Activated CD4-positive, alpha-beta T cell treated with anti-CD3 and anti-CD28 coated beads for 36 hours (primary cell): Measurements from ENCODE around the gene SERGEF. TPM values are rescaled to one million over a fixed set of nuclear protein-coding genes. Genes with fewer than 3 reads are reported as not detected.
A peak's percentile ranks its signal among the peaks of the same experiment; 100 is the strongest.

Source experiments
- ATAC-seq: fragments of 200-7000 bp; cut with Tn5 transposase; one replicate; pipeline ENCODE4 v1.10.0; 2021; ENCODE audit warnings: mild to moderate bottlenecking, moderate library complexity
- CTCF ChIA-PET: fragments of 350-600 bp; sonication (Branson Sonifier 250); formaldehyde crosslinking; loops from one replicate; lab custom pipeline; 2021; ENCODE audit warnings: antibody characterized with exemption; lab: Charles Lee
- POLR2A ChIA-PET: fragments of 350-600 bp; sonication (Branson Sonifier 250); formaldehyde crosslinking; loops from one replicate; lab custom pipeline; 2021; ENCODE audit warnings: antibody characterized with exemption, inconsistent platforms; lab: Charles Lee
- DNase-seq: peaks from one replicate; pipeline ENCODE4 v3.0.0-alpha.2; 2020
- H3K27ac Mint-ChIP-seq: one replicate; pipeline ENCODE4 v1.8.0; 2021; ENCODE audit warnings: mixed read lengths
- H3K27me3 Mint-ChIP-seq: one replicate; pipeline ENCODE4 v1.8.0; 2021; ENCODE audit warnings: mixed read lengths
- H3K36me3 Mint-ChIP-seq: one replicate; pipeline ENCODE4 v1.8.0; 2021; ENCODE audit warnings: low read depth, mixed read lengths
- H3K4me1 Mint-ChIP-seq: one replicate; pipeline ENCODE4 v1.8.0; 2021; ENCODE audit warnings: mixed read lengths
- H3K4me3 Mint-ChIP-seq: one replicate; pipeline ENCODE4 v1.8.0; 2021; ENCODE audit warnings: mild to moderate bottlenecking, moderate library complexity, mixed read lengths
- H3K9me3 Mint-ChIP-seq: one replicate; pipeline ENCODE4 v1.8.0; 2021; ENCODE audit warnings: low read depth, mixed read lengths
- intact Hi-C, 2 experiments: fragments of 100-400 bp; cut with DNase I in 1 of 2; cut with micrococcal nuclease in 1 of 2; formaldehyde crosslinking; loops; one replicate each; pipeline versions ENCODE4 v1.14.2 to v1.15.1; 2022 to 2024; cut with DNase I, micrococcal nuclease
- total RNA-seq, 2 experiments: library from RNA; stranded (reverse); gene quantifications; one replicate each; pipeline ENCODE4 v1.2.3, GENCODE V29; 2021

SERGEF gene
- total RNA-seq, 2 experiments from 2014 or later, result 47.5 to 57.5 TPM

DNA sequence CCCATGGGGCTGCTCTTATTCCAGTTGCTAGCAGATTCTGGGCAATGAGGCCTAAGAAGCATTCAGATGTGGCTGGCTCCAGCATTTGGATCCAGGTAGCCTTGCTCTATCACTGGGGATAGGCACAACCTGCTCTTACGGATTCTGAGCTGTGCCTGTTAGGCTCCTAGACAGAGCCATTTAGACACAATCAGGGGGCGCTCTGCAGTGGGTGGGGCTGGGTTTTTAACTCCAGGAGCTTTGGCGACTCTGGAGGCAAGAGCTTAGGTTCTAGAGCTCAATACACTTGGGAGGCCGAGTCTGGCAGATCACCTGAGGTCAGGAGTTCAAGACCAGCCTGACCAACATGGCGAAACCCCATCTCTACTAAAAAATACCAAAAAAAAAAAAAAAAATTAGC is 246.3 kb downstream of the SERGEF start:
- POLR2A ChIA-PET, result no interaction called here

DNA sequence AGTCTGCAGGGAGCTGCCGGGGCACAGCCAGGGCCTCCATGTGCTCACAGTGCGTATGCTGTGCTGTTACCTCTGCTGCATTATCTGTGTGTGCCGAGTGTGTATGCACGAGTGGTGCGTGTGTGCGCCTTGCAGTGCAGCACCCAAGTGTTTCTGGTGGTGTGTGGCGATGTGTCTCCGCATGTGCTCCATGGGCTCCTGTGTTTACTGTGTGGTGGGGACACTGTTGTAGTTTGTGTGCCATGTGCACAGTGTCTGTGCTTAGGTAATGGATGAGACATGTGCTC is 246.8 kb downstream of the SERGEF start:
- no peak for ATAC-seq
- CTCF ChIA-PET, result no interaction called here

More for the DNA sequence above, 246.3 kb downstream of the SERGEF start:
- ATAC-seq, result no peak
- no peaks in the 10 kb centered on the region for H3K4me1 Mint-ChIP-seq
- H3K4me3 Mint-ChIP-seq, result no peak overlapping the region
- no peak for DNase-seq
- H3K36me3 Mint-ChIP-seq, result no peaks in the 10 kb centered on the region
- intact Hi-C loops, result no loop called here
- CTCF ChIA-PET, result interaction anchor here (0.7 kb wide), 1 partner anchor 222 kb away, joined by 4 read pairs; no protein-coding TSS in a partner anchor
- H3K9me3 Mint-ChIP-seq, result no peaks in the 10 kb centered on the region
- H3K27ac Mint-ChIP-seq, result no peak overlapping the region
- H3K27me3 Mint-ChIP-seq, result peaks cover 3% of the 10 kb centered on the region

DNA sequence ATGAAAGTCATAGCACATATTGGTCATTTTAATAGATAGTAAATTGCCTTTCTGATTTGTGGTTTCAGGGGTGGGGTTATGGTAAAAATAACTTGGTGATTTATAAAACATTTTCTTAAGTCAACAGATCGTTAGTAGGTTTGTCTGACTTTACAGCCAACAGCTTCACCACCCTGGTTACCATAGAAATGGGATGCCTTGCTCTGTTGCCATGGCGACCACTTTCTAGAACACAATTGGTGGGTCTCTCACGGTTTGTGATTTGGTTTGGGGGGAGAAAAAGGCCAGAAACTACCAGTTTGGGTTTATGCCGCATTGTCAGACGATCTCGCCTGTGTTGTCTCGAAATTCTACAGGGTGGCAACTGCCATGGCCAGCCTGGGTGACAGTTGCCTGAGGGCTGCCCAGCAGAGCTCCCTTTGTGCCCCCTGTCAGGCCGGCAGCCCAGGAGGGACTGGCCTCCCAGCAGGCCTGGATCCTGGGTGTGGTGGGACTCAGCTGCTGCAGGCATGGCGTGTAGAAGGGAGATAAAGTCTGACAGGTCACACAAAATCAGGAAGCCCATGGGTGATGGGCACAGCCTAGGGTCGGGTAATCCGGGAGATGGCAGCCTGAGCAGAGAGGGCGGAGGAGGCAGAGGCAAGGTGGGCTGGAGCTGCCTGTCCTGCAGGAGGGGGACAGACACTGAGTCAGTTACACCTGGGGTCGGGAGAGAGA is 247.3 kb downstream of the SERGEF start:
- CTCF ChIA-PET, result no interaction called here
- Mint-ChIP-seq H3K36me3 (no peaks in the 10 kb centered on the region), H3K27ac (no peak overlapping the region), H3K4me1 (no peaks in the 10 kb centered on the region), H3K9me3 (no peaks in the 10 kb centered on the region), H3K27me3 (peaks cover 3% of the 10 kb centered on the region), H3K4me3 (no peak overlapping the region)
- intact Hi-C loops, result no loop called here
- no peak for ATAC-seq
- POLR2A ChIA-PET, result no interaction called here
- no peak for DNase-seq

More for the DNA sequence above, 246.8 kb downstream of the SERGEF start:
- H3K4me3 Mint-ChIP-seq, result no peak overlapping the region
- POLR2A ChIA-PET, result no interaction called here
- no peaks in the 10 kb centered on the region for H3K9me3 Mint-ChIP-seq
- no peak overlapping the region for H3K27ac Mint-ChIP-seq
- peaks cover 3% of the 10 kb centered on the region for H3K27me3 Mint-ChIP-seq
- intact Hi-C loops, result no loop called here
- H3K4me1 Mint-ChIP-seq, result no peaks in the 10 kb centered on the region
- no peaks in the 10 kb centered on the region for H3K36me3 Mint-ChIP-seq
- no peak for DNase-seq

DNA sequence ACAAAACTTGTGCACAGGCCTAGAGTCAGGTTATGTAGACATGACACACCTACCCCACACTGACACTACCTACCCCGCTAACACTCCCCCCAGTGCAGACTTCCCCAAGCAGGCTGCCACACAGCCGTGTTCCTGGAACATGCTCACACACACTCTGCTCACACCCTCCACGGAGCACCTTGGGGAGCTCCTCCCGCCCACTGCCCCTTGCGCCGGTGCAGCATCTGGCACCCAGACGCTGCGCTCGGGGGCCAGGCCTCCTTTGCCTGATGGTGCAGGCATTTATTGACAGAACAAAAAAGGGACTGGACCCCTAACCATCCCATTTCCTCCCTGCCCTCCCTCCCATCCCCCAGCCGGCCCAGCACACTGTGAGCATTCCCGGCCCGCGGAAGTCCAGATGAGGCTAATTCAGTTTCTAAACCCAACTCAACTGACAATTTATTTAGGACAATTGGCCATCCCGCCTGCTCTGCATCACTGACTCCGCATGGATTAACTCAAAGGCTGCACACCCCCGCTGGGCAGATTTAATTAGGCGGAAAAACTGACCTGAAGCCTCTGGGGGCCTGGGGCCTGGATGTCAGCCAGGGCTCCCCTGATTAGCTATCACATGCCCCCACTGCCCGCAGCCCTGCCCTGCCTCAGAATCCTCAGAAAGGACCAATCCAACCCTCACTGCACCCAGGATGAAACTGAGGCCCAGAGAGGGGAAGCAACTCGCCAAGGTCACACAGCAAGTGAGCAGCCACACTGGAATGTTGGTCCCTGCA is 248.2 kb downstream of the SERGEF start:
- no peak overlapping the region for H3K4me3 Mint-ChIP-seq
- POLR2A ChIA-PET, result no interaction called here
- no peak for ATAC-seq
- no peak overlapping the region for H3K27ac Mint-ChIP-seq
- H3K27me3 Mint-ChIP-seq, result peaks cover 3% of the 10 kb centered on the region
- intact Hi-C loops, result no loop called here
- CTCF ChIA-PET, result no interaction called here
- H3K9me3 Mint-ChIP-seq, result no peaks in the 10 kb centered on the region
- peaks cover 2% of the 10 kb centered on the region for H3K4me1 Mint-ChIP-seq
- no peaks in the 10 kb centered on the region for H3K36me3 Mint-ChIP-seq
- no peak for DNase-seq

DNA sequence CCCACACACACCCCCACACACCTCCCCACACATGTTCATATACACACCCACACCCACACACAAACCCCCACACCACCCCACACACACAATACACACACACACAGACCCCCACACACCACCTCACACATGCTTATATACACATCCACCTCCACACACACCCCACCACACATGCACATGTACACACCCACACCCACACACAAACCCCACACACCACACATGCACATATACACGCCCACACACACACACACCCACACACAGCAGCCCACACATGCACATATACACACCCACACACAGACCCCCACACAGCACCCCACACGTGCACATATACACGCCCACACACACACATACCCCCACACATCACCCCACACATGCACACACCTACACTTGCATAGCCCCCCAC is 249.1 kb downstream of the SERGEF start:
- H3K9me3 Mint-ChIP-seq, result no peaks in the 10 kb centered on the region
- peaks cover 2% of the 10 kb centered on the region for H3K4me1 Mint-ChIP-seq
- no peaks in the 10 kb centered on the region for H3K36me3 Mint-ChIP-seq
- POLR2A ChIA-PET, result no interaction called here
- intact Hi-C loops, result no loop called here
- peaks cover 3% of the 10 kb centered on the region for H3K27me3 Mint-ChIP-seq
- no peak overlapping the region for H3K27ac Mint-ChIP-seq
- CTCF ChIA-PET, result no interaction called here
- DNase-seq (no peak), ATAC-seq (no peak)
- no peak overlapping the region for H3K4me3 Mint-ChIP-seq

DNA sequence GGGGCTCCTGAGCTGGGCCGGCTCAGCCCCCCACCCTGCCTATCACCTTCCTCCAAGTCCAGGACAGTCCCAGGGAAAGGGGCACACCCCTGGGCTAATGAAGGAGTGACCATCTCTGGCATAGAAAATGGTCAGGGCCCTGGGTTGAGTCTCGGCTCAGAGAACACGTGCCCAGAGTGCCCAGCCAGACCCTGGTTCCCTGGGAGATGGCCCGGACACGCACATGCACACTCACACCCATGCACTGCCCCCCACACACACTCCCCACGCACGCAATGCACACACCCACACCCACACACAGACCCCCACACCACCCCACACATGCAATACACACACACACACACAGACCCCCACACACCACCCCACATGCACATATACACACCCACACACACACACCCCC is 249.6 kb downstream of the SERGEF start:
- H3K4me3 Mint-ChIP-seq, result no peak overlapping the region
- peaks cover 3% of the 10 kb centered on the region for H3K27me3 Mint-ChIP-seq
- ATAC-seq, result no peak
- intact Hi-C loops, result no loop called here
- no peak for DNase-seq
- H3K36me3 Mint-ChIP-seq, result no peaks in the 10 kb centered on the region
- POLR2A ChIA-PET, result no interaction called here
- no peak overlapping the region for H3K27ac Mint-ChIP-seq
- H3K4me1 Mint-ChIP-seq, result peaks cover 2% of the 10 kb centered on the region
- CTCF ChIA-PET, result no interaction called here
- H3K9me3 Mint-ChIP-seq, result no peaks in the 10 kb centered on the region

DNA sequence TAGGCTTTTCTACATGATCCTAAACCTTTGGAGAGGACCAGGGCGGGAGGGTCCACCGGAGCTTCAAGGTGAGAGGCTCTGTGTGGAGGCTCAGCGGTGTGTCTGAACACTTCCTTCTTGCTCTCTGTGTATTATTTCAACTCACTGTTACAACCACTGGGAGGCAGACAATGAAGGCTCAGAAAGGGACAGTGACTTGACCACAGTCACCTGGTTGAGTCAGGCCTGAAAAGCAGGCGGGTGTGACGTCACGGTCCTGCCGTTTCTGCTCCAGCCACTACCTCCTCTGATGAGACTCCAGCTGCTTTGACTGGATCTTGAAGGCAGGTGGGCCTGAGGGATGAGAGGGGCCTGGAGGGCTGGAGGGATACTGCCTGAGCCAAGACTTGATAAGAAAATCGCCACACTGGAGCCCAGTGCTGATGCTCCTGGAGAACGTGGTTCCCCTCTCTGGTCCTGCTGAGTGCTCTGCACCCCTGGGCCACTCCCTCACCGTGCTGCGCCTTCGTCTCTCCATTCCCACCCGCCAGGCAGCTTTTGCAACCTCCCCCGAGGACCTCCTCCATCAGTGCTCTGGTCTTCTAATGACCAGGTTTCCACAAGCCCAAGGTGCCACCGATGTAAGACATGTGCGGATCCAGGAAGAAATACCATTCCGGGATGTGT is 250.4 kb downstream of the SERGEF start:
- peak; percentile 36 for ATAC-seq
- intact Hi-C loops, result no loop called here
- peak; percentile 11 for DNase-seq
- POLR2A ChIA-PET, result no interaction called here
- Mint-ChIP-seq H3K27me3 (peaks cover 3% of the 10 kb centered on the region), H3K9me3 (no peaks in the 10 kb centered on the region), H3K4me3 (no peak overlapping the region), H3K4me1 (peaks cover 2% of the 10 kb centered on the region), H3K27ac (no peak overlapping the region), H3K36me3 (no peaks in the 10 kb centered on the region)
- CTCF ChIA-PET, result interaction anchor here (0.7 kb wide), 1 partner anchor 79 kb away, joined by 3 read pairs; no protein-coding TSS in a partner anchor

DNA sequence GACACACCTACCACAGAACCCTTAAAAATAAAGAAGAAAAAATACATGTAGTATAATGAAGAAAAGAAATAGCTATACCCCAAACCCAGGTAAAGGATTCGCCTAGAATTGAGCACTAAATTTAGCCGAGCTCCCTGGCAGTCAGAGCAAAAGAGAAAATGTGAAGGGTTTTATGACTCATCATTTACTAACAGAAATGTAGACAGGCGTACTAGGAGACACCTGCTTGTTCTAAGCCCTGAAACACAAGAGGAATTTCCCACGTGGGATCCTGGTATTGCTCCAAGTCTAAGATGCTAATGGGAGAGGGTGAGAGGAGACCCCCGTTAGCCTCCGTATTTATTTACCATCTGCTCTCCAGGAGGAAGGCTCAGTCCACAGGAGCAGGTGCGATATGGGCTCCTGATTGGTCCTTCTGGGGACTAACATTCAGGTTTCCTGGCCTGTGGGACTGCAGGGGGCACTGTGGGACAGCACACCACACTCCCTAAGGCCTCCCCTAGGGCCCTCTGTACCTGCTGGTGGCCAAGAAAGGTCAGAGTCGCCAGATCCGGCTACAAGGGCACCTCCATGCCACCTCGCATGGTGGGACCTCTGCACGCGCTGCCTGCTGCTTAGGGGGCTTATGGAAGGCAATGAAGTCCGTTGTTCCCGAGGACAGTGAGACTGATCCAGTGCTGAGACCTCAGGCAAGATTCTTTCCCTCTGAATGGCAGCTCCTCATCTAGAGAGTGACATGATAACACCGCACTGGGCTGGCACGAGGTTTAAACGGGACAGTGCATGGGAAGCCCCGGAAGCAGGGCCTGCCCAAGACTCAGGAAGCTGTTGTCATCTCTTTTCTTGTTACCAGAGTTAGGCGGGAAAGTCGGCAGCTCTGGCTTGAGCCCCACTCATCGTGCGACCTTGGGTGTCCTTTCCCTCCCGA is 252.5 kb downstream of the SERGEF start:
- ATAC-seq, result peak; percentile 90
- peaks cover 2% of the 10 kb centered on the region for H3K4me1 Mint-ChIP-seq
- H3K27me3 Mint-ChIP-seq, result peaks cover 6% of the 10 kb centered on the region

DNA sequence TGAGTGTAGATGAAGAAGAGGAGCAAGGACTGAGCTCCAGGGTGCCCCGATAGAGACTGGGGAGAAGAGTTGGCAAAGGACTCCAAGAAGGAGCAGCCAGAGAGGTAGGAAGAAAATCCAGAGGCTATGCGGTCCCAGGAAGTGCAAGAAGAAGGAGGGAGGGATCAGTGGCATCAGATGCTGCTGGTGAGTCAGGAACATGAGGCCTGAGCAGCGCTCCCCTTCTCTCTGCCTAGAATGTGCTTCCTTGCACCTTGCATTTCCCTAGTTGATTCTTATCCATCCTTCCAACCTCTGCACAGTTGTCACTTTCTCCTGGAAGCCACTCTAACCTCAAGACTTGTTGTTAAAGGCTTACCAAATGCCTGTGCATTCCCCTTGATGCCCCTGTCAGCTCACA is 257.0 kb downstream of the SERGEF start:
- ATAC-seq (no peak), DNase-seq (no peak)
- Mint-ChIP-seq H3K27me3 (peaks cover 7% of the 10 kb centered on the region), H3K4me3 (no peak overlapping the region), H3K36me3 (no peaks in the 10 kb centered on the region), H3K27ac (no peak overlapping the region), H3K9me3 (no peaks in the 10 kb centered on the region), H3K4me1 (peaks cover 2% of the 10 kb centered on the region)
- intact Hi-C loops, result no loop called here
- ChIA-PET POLR2A (no interaction called here), CTCF (interaction anchor here (0.7 to 1.2 kb wide), 2 partner anchors 24 to 222 kb away, joined by 3 to 4 read pairs; no protein-coding TSS in a partner anchor)

More for the DNA sequence above, 252.5 kb downstream of the SERGEF start:
- Mint-ChIP-seq H3K36me3 (no peaks in the 10 kb centered on the region), H3K27ac (no peak overlapping the region), H3K4me3 (no peak overlapping the region), H3K9me3 (no peaks in the 10 kb centered on the region)
- ChIA-PET POLR2A (no interaction called here), CTCF (interaction anchor here (0.7 to 1.5 kb wide), 2 partner anchors 29 to 33 kb away, joined by 3 read pairs; no protein-coding TSS in a partner anchor)
- DNase-seq, result peak; percentile 62
- intact Hi-C loops, result loop anchor here in 1 of 2 experiments (1.0 kb wide), 1 partner anchor 219 kb away; no protein-coding TSS in a partner anchor

DNA sequence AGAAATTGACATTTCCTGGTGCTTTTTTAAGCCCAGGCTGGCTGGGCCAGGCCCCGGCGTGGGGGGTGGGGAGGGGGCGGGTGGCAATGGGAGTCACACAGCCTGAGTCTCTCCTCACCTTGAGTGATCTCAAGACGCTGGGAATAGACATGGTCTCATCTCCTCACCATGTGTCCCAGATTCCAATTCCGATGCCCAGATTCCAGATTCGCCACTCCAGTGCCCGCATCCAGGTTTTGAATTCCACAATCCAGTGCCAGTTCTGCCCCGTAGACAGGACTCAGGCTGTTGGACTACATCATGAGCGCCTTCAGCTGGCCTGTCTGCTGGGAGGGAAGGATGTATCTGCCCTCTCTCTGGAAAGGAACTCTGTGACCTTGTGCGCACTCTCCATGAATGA is 259.2 kb downstream of the SERGEF start:
- Mint-ChIP-seq H3K36me3 (no peaks in the 10 kb centered on the region), H3K4me3 (no peak overlapping the region), H3K27me3 (peaks cover 7% of the 10 kb centered on the region), H3K9me3 (no peaks in the 10 kb centered on the region), H3K4me1 (no peaks in the 10 kb centered on the region), H3K27ac (no peak overlapping the region)
- ChIA-PET CTCF (no interaction called here), POLR2A (no interaction called here)
- ATAC-seq (no peak), DNase-seq (no peak)
- intact Hi-C loops, result no loop called here

DNA sequence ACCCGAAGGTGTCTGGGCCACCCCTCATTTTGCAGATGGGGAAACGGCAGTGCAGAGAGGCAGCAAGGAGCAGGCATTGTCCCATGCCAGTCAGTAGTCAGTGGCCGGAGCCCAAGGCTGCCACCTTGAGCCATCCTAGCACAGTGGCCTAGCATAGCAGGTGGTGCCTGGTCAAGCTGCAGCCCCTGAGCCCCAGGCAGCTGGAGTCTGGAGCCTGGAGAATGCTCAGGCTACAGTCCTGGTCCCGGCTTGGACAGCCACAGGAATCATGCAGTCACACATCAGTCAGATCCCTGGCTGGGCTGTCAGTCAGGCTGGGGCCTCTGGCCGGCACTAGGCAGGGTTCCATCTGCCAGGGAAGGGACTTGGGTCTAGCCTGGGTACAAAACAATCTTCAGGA is 259.7 kb downstream of the SERGEF start:
- no peak overlapping the region for H3K27ac Mint-ChIP-seq
- no peak for DNase-seq
- no peaks in the 10 kb centered on the region for H3K36me3 Mint-ChIP-seq
- intact Hi-C loops, result no loop called here
- CTCF ChIA-PET, result interaction anchor here (1.4 kb wide), 1 partner anchor 22 kb away, joined by 4 read pairs; no protein-coding TSS in a partner anchor
- no peaks in the 10 kb centered on the region for H3K9me3 Mint-ChIP-seq
- no peak for ATAC-seq
- POLR2A ChIA-PET, result no interaction called here
- H3K4me1 Mint-ChIP-seq, result no peaks in the 10 kb centered on the region
- H3K4me3 Mint-ChIP-seq, result no peak overlapping the region
- H3K27me3 Mint-ChIP-seq, result peaks cover 7% of the 10 kb centered on the region
